K562 (cell line): ENCODE measurements around the gene RNASEH2A.
"Not testable (repeated sequence)": the region's sequence is repeated elsewhere in the genome, so short reads cannot be mapped to it uniquely, and the experiment has no call there.

Experiments used
- DPF2 ChIP-seq: fragments of 450-650 bp; IDR thresholded peaks from 2 replicates; pipeline ENCODE4 v1.6.1; 2016
- GATAD2B ChIP-seq: fragments of 450-650 bp; IDR thresholded peaks from 2 replicates; pipeline ENCODE4 v1.6.1; 2017; ENCODE audit warnings: mild to moderate bottlenecking, borderline replicate concordance
- MEIS2 ChIP-seq: fragments of 450-650 bp; IDR thresholded peaks from 2 replicates; pipeline ENCODE4 v1.6.1; 2014; ENCODE audit warnings: mild to moderate bottlenecking; ENCODE audit not compliant: partially characterized antibody
- MYC ChIP-seq, 2 experiments: fragments of 250-450 bp in 1 of 2; sonication (Bioruptor Pico) in 1 of 2; IDR thresholded peaks; 2 replicates each; pipeline versions ENCODE4 v1.5.1 to v1.6.1; 2012 to 2021; ENCODE audit warnings: low read depth in 2 of 2, borderline replicate concordance in 1 of 2, improper control_type of control experiment in 1 of 2, low read length in 1 of 2, mild to moderate bottlenecking in 1 of 2, moderate library complexity in 1 of 2
- PCBP2 ChIP-seq: fragments of 200-400 bp; formaldehyde crosslinking; IDR thresholded peaks from 2 replicates; pipeline ENCODE4 v1.6.1; 2018; ENCODE audit warnings: low read length, low read depth, mild to moderate bottlenecking, moderate library complexity; ENCODE audit not compliant: poor library complexity, severe bottlenecking
- RCOR1 ChIP-seq, 2 experiments: IDR thresholded peaks; 2 replicates each; pipeline ENCODE4 v1.6.1; 2012; ENCODE audit warnings: low read depth in 2 of 2, low read length in 2 of 2, borderline replicate concordance in 1 of 2, improper control_type of control experiment in 1 of 2
- ZFX ChIP-seq: sonication (generic); formaldehyde crosslinking; IDR thresholded peaks from 2 replicates; pipeline ENCODE4 v1.8.0; 2022; ENCODE audit warnings: mild to moderate bottlenecking, missing genetic modification reagents, moderate library complexity
- TF ChIP-seq, protein P1 (sequence below), 3 experiments: IDR thresholded peaks in 2 of 3; conservative IDR thresholded peaks in 1 of 3; 2 replicates each; pipeline ENCODE4 v1.5.1; 2011 to 2012; ENCODE audit warnings: low read length in 3 of 3, mild to moderate bottlenecking in 3 of 3, control low read depth in 2 of 3, improper control_type of control experiment in 1 of 3, inconsistent platforms in 1 of 3, low read depth in 1 of 3, mixed read lengths in 1 of 3, moderate library complexity in 1 of 3; ENCODE audit not compliant: insufficient read depth in 2 of 3
- TF ChIP-seq, protein P2 (sequence below), 2 experiments: IDR thresholded peaks; 2 replicates each; pipeline ENCODE4 v1.6.1; 2011; ENCODE audit warnings: borderline replicate concordance in 1 of 2, control low read depth in 1 of 2, low read depth in 1 of 2, low read length in 1 of 2, mild to moderate bottlenecking in 1 of 2, mixed read lengths in 1 of 2, moderate library complexity in 1 of 2; ENCODE audit not compliant: insufficient read depth in 1 of 2, insufficient read length in 1 of 2, poor library complexity in 1 of 2, severe bottlenecking in 1 of 2; ENCODE audit errors: extremely low read depth in 1 of 2

DNA sequence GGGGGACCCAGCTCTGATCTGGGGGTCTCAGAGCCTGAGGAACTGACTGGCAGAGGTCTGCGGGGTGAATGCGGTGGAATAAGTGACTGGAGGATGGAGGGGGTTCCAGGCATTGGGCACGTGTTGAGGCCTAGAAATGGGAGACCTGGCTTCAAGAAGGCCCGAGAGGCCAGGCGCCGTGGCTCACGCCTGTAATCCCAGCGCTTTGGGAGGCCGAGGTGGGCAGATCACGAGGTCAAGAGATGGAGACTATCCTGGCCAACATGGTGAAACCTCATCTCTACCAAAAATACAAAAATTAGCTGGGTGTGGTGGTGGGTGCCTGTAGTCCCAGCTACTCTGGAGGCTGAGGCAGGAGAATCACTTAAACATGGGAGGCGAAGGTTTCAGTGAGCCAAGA is 11.4 kb downstream of the RNASEH2A start:
- TF ChIP-seq, protein P1, sequence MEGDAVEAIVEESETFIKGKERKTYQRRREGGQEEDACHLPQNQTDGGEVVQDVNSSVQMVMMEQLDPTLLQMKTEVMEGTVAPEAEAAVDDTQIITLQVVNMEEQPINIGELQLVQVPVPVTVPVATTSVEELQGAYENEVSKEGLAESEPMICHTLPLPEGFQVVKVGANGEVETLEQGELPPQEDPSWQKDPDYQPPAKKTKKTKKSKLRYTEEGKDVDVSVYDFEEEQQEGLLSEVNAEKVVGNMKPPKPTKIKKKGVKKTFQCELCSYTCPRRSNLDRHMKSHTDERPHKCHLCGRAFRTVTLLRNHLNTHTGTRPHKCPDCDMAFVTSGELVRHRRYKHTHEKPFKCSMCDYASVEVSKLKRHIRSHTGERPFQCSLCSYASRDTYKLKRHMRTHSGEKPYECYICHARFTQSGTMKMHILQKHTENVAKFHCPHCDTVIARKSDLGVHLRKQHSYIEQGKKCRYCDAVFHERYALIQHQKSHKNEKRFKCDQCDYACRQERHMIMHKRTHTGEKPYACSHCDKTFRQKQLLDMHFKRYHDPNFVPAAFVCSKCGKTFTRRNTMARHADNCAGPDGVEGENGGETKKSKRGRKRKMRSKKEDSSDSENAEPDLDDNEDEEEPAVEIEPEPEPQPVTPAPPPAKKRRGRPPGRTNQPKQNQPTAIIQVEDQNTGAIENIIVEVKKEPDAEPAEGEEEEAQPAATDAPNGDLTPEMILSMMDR (IDR thresholded peaks at IDR 0.05 in 2 of 3, conservative IDR thresholded peaks at IDR 0.05 in 1 of 3; ENCODE audit: insufficient read depth in 2 of 3, low read depth in 1 of 3, low read length in 3 of 3): not testable (repeated sequence)
- TF ChIP-seq GATAD2B; MEIS2; ZFX (CRISPR knock-in tag); DPF2; MYC (IDR thresholded peaks at IDR 0.05; ENCODE audit: low read depth, low read length); MYC (CRISPR knock-in tag; IDR thresholded peaks at IDR 0.05; ENCODE audit: borderline replicate concordance, low read depth); PCBP2; RCOR1 (IDR thresholded peaks at IDR 0.05; ENCODE audit: borderline replicate concordance in 1 of 2, low read depth in 2 of 2, low read length in 2 of 2): not testable (repeated sequence)
- TF ChIP-seq, protein P2, sequence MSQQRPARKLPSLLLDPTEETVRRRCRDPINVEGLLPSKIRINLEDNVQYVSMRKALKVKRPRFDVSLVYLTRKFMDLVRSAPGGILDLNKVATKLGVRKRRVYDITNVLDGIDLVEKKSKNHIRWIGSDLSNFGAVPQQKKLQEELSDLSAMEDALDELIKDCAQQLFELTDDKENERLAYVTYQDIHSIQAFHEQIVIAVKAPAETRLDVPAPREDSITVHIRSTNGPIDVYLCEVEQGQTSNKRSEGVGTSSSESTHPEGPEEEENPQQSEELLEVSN (IDR thresholded peaks at IDR 0.05; ENCODE audit: borderline replicate concordance in 1 of 2, extremely low read depth in 1 of 2, insufficient read depth in 1 of 2, insufficient read length in 1 of 2, low read depth in 1 of 2, low read length in 1 of 2, poor library complexity in 1 of 2, severe bottlenecking in 1 of 2): not testable (repeated sequence)
